IPS-15b (cell line): ENCODE data around the gene GRM4.

Experiments used
- H3K27me3 ChIP-seq: one replicate; pipeline ENCODE4 v1.6.1; 2013; ENCODE audit warnings: low read length; ENCODE audit not compliant: control insufficient read depth, insufficient read depth
- H3K36me3 ChIP-seq: one replicate; pipeline ENCODE4 v1.6.1; 2013; ENCODE audit warnings: low read length; ENCODE audit not compliant: control insufficient read depth, insufficient read depth
- H3K4me1 ChIP-seq: one replicate; pipeline ENCODE4 v1.6.1; 2013; ENCODE audit warnings: mild to moderate bottlenecking, low read length; ENCODE audit not compliant: control insufficient read depth, insufficient read depth
- H3K4me3 ChIP-seq: one replicate; pipeline ENCODE4 v1.5.1; 2013; ENCODE audit warnings: low read depth, low read length
- H3K9ac ChIP-seq: one replicate; pipeline ENCODE4 v1.6.1; 2013; ENCODE audit warnings: low read depth, mild to moderate bottlenecking, low read length
- H3K9me3 ChIP-seq: one replicate; pipeline ENCODE4 v1.6.1; 2013; ENCODE audit warnings: mild to moderate bottlenecking, low read length; ENCODE audit not compliant: control insufficient read depth, insufficient read depth

Gene GRM4

DNA sequence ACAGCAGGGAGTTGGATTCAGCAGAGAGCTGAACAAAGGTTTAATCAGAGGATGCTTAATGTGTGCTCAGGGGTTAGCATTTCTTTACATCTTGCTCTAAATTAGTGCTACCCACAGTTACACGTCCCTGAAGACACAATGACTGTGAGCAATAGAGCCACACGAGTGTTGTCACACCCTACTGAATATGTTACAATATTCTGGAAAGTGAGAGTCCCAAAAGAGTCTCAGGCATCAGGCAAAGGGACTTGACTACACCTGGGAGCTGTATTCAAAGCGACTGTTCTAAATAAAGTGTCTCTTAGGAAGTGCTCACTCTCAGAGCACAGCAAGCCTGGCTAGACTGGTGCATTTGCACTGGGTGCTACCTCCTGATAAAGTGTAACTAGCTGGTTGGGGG is 108.7 kb downstream of the GRM4 start:
- H3K27me3 ChIP-seq, result no peaks in the 10 kb centered on the region
- no peak overlapping the region for H3K4me3 ChIP-seq
- no peaks in the 10 kb centered on the region for H3K9me3 ChIP-seq
- no peaks in the 10 kb centered on the region for H3K4me1 ChIP-seq
- H3K36me3 ChIP-seq, result peaks cover 11% of the 10 kb centered on the region
- H3K9ac ChIP-seq, result no peak overlapping the region

DNA sequence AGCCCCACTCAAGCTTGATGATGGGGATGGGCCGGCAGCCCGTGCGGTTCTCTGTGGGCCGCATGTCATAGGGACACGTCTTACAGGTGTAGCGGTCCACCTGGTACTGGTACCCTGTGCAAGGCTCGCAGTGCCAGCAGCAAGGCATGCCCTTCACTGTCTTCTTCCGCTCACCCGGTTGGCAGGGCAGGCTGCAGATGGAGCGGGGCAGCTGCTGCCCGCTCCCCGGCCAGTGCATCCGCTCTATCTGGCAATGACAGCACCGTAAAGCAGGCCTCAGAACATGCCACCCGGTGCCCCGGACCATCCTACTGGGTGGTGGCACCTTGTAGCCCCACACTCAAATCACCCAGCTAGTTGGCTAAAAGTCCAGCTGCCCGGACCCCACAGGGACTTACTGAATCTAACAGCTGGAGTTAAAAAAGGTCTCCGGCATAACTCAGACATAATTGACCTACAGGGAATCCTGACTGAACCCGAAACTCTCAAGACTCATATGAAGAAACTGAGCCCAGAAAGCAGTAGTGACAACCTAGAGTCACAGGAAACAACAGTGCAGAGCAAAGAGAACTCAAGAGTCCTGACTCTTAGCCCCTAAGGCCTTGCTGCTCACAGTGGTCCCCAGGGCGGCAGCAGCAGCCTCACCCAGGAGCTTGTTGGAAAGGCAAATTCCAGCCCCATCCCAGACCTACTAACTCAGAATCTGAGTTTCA is 109.4 kb downstream of the GRM4 start:
- Histone ChIP-seq H3K36me3 (peaks cover 11% of the 10 kb centered on the region), H3K9me3 (no peaks in the 10 kb centered on the region), H3K4me3 (no peak overlapping the region), H3K9ac (no peak overlapping the region), H3K27me3 (no peaks in the 10 kb centered on the region), H3K4me1 (no peaks in the 10 kb centered on the region)

DNA sequence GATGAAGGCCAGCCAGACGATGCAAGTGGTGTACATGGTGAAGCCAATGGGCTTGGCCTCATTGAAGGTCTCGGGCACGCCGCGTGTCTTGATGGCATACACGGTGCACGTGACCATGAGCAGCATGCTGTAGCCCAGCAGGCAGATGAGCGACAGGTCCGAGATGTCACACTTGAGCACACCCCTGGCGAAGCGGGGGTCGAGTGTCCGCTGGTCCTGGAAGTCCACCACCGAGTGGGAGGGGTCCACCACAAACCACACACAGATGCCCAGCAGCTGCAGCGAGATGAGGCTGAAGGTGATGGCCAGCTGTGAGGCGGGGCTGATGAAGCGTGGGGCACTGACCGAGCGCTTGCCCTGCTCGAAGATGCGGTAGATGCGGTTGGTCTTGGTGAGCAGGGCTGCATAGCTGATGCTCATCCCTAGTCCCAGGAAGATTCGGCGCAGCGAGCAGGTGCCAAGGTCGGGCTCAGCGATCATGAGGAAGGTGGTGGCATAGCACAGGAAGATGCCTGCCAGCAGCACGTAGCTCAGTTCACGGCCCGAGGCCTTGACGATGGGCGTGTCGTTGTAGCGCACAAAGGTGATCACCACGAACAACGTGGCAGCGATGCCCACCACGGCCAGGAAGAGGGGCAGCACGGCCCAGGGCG is 110.1 kb downstream of the GRM4 start:
- Histone ChIP-seq H3K4me3 (no peak overlapping the region), H3K27me3 (no peaks in the 10 kb centered on the region), H3K9me3 (no peaks in the 10 kb centered on the region), H3K4me1 (no peaks in the 10 kb centered on the region), H3K9ac (no peak overlapping the region), H3K36me3 (peaks cover 11% of the 10 kb centered on the region)

DNA sequence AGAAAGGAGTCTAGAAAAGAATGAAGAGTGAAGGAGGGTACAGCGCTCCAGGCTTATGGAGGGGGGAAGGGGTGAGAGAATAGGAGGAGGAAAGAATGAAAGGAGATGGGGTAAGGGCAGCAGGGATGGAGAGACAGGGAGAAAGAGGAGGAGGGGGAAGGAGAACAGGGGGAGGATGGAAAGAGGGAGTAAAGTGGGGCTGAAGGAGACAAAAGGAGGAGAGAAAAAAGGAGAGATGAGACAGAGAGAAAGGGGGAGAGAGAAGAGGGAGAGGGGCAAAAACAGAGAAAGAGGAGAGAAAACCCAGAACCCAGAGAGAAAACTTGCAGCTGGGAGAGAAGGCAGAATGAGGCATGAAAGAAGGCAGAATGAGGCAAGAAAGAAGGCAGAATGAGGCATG is 110.7 kb downstream of the GRM4 start:
- Histone ChIP-seq H3K4me3 (no peak overlapping the region), H3K9ac (no peak overlapping the region), H3K36me3 (peaks cover 11% of the 10 kb centered on the region), H3K9me3 (no peaks in the 10 kb centered on the region), H3K4me1 (no peaks in the 10 kb centered on the region), H3K27me3 (no peaks in the 10 kb centered on the region)

DNA sequence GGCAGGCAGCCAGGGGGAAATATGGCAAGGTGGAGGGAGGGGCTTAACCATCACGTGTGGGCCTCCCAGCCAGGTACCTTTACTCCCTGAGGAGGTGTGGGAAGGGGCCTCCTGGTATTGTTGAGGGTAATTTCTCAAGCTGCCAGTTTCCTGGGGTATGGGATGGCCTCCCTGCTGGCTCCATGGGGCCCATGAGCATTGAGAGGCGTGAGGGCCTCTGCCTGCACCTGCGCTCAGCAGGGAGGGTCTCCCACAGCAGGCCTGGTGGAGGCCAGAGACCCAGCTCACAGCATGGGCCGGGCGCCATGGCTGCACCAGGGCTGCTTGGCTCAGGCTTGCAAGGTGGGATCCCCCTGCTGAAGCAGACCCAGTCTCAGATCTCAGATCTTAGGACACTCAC is 113.0 kb downstream of the GRM4 start:
- Histone ChIP-seq H3K27me3 (no peaks in the 10 kb centered on the region), H3K4me3 (no peak overlapping the region), H3K9me3 (no peaks in the 10 kb centered on the region)

DNA sequence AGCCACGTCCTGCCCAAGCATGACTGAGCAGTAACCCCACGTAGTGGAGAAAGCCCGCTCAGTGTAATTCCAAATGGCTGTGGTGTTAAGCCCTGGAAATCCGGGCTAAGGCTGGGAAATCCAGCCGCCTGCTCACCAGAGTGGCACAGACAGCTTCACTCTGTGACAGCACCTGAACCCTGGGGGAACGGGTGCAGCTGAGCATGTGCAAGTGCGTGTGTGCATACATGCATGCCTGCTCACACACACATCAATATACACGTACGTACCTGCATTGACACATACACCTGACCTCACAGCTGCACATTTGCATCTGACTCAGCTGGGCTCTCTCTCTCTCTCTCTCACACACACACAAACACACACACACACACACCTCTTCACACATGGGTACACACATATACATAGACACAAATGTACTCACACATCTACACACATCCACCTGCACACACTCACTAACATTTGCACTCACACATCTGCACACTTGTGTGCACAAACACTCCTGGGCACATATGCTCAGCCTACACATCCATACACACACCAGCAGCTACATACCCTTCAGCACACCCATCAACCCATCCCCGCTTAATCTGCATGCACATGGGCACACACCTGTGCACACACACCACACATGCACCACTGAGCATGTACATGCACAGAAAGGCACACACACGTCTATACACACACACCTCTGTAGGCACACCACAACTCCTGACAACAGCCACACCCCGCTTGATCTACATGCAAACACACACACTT is 114.1 kb downstream of the GRM4 start:
- peaks cover 6% of the 10 kb centered on the region for H3K36me3 ChIP-seq
- no peaks in the 10 kb centered on the region for H3K4me1 ChIP-seq
- H3K9me3 ChIP-seq, result no peaks in the 10 kb centered on the region
- H3K9ac ChIP-seq, result no peak overlapping the region
- H3K27me3 ChIP-seq, result no peaks in the 10 kb centered on the region
- no peak overlapping the region for H3K4me3 ChIP-seq

More for the DNA sequence above, 113.0 kb downstream of the GRM4 start:
- H3K36me3 ChIP-seq, result peaks cover 6% of the 10 kb centered on the region
- H3K4me1 ChIP-seq, result no peaks in the 10 kb centered on the region
- H3K9ac ChIP-seq, result no peak overlapping the region

DNA sequence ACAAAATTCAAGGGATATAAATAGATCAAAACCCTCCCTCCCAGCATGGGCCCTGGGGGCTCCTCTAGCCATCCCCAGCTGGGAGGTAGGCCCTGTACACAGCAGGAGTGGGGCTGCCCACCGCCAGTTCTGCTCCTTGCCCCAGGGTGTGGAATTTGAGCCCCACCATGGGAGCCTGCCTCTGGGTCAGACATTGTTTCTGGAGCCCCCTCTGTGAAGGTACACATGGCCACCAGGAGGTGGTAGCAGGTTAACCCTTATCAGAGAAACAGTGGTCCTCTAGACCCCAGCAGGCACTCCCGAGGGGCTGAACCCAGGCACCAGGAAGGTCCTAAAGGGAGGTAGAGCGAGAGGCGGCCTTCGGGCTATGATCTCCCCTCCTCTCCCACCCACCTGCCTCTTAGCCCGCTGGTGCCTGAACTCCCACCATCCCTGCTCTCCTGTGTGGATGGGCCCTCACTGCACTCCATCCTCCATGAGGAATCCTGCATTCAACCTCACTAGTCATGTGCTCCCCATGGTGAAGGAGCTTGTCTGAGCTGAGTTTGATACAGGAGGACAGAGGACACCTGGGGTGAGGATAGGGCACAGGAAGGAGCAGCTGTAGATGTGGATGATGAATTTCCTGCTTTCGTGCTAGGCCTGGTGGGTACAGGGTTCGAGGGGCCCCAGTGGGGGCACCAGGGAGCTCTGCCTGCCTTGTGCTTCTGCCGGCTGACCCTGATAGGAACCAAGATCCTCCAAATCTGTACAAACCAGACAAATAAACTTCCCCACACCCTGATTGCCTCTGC is 114.9 kb downstream of the GRM4 start:
- H3K36me3 ChIP-seq, result peaks cover 5% of the 10 kb centered on the region
- no peaks in the 10 kb centered on the region for H3K9me3 ChIP-seq
- no peaks in the 10 kb centered on the region for H3K27me3 ChIP-seq
- H3K4me1 ChIP-seq, result no peaks in the 10 kb centered on the region
- no peak overlapping the region for H3K4me3 ChIP-seq
- no peak overlapping the region for H3K9ac ChIP-seq

DNA sequence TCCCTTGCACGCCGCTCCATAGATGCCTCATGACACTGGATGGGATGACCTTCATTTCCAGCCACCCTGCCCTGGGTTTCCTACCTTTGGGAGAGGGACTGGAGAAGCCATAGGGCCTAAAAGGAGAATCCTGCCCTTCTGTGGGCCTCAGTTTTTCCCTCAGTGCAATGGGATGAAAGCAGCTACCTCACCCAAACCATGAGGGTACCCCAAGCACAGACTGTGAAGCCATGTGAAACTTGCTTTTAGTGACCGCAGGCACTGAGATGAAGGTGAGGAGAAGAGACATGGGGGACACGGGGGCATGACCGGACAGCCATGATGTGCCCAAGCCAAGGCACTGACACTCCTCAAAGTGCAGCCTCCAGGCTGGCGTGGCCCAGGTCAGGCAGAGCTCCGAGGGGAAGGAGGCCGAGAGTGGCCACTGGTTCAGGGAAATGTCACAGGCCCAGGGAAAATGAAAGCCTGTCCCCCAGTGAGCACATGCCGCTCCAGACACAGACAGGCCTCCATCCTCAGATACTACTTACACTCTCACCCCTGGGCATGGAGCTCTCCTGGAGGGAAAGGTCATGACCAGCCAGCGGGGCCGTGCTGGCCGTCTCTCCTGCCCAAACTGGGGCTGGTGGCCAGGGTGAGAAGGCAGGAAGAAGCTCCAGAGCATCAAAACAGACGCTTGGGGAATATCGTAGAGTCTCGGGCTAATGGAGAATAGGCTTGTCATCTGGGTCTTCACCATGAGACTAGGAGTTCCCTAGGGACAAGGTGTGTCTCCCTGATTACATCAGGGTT is 116.2 kb downstream of the GRM4 start:
- no peaks in the 10 kb centered on the region for H3K36me3 ChIP-seq
- H3K4me1 ChIP-seq, result no peaks in the 10 kb centered on the region
- H3K9me3 ChIP-seq, result no peaks in the 10 kb centered on the region
- no peak overlapping the region for H3K4me3 ChIP-seq
- H3K27me3 ChIP-seq, result no peaks in the 10 kb centered on the region
- H3K9ac ChIP-seq, result no peak overlapping the region

DNA sequence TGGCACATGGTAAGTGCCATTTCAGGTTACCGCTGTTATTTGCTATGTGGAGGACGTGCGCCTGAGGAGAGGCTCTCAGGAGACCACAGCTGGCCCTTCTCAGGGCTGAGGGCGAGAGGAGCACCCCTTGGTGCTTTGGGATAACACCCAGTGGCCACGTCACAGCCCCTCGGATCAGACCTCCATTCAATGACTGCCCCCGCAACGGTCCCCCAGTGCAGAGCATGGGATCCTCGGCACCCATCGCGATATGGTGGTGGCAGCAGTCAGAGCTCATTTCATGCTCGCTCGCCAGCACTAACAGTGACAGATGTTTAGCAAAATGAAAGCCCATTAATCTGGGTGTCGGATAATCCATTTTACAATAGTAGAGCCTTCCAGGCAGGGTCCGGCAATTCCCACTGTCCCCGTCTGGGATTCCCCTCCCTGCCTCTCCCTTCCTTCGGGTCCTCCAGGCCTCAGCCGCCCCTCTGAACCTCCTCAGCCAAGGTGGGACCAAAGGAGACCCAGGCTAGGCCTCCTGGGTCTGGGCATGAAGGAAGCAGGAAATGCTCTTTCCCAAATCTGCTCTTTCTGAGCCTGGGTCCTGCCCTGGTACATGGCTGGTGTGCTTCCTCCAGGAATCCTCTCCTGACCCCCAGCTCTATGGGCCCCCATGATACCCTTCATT is 117.1 kb downstream of the GRM4 start:
- H3K9ac ChIP-seq, result no peak overlapping the region
- no peaks in the 10 kb centered on the region for H3K36me3 ChIP-seq
- H3K4me1 ChIP-seq, result no peaks in the 10 kb centered on the region
- no peaks in the 10 kb centered on the region for H3K9me3 ChIP-seq
- no peaks in the 10 kb centered on the region for H3K27me3 ChIP-seq
- no peak overlapping the region for H3K4me3 ChIP-seq

DNA sequence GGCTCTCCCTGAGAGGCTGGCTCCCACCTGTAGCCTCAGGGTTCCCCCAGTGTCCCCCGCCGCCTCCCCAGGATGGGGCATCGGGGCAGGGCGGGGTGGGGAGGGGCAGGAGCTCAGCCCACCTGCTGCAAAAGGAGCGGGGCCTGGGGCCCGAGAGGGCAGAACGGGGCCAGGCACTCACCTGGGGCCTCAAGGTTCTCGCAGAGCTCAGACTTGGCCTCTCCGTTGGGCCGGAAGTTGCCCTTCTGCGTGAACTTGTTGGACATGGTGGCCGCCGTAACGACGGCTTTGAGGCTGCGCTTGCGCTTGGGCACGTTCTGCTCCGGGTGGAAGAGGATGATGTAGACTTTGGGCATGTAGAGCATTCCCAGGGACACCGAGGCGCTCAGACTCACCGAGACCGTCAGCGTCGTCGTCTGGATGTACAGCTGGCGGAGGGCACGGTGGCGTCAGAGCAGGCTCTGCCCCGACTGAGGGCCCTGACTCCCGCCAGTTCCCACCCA is 117.9 kb downstream of the GRM4 start:
- Histone ChIP-seq H3K9ac (no peak overlapping the region), H3K27me3 (no peaks in the 10 kb centered on the region), H3K4me1 (no peaks in the 10 kb centered on the region), H3K9me3 (no peaks in the 10 kb centered on the region), H3K36me3 (no peaks in the 10 kb centered on the region), H3K4me3 (no peak overlapping the region)
